MG63 (cell line): ENCODE results near the gene MYBPHL. TPM values are rescaled to one million over a fixed set of nuclear protein-coding genes. Genes with fewer than 3 reads are reported as not detected.

Source experiments
- total RNA-seq: library from RNA; depleted of rRNA; stranded (reverse); fragments of >200 nt; shearing (Covaris generic); gene quantifications from 2 replicates; pipeline ENCODE4 v1.2.3, GENCODE V29; 2014; ENCODE audit warnings: low replicate concordance; rRNA removed

The MYBPHL gene
- total RNA-seq, 1 experiment from 2014 or later, result not detected

Other genes starting within 250 kb of the MYBPHL start
- 37.6 and 71.7 TPM in 2 replicates for gene TAF13, start 231.0 kb downstream of the MYBPHL start, total RNA-seq
- gene TMEM167B, start 216.2 kb downstream of the MYBPHL start, total RNA-seq, result 43.4 and 61.3 TPM in 2 replicates
- gene ELAPOR1, start 192.9 kb downstream of the MYBPHL start, total RNA-seq, result 0.20 TPM in 1 of 2 replicates, not detected in the other
- gene SARS1, start 93.1 kb downstream of the MYBPHL start, total RNA-seq, result 751 and 778 TPM in 2 replicates
- gene CELSR2, start 57.5 kb downstream of the MYBPHL start, total RNA-seq, result 0.76 and 1.2 TPM in 2 replicates
- gene PSRC1, start 23.9 kb downstream of the MYBPHL start, total RNA-seq, result 38.5 and 67.0 TPM in 2 replicates
- 0.07 and 0.46 TPM in 2 replicates for gene SORT1, start 90.9 kb upstream of the MYBPHL start, total RNA-seq
- 304 and 1,327 TPM in 2 replicates for gene PSMA5, start 119.4 kb upstream of the MYBPHL start, total RNA-seq
- gene SYPL2, start 159.5 kb upstream of the MYBPHL start, total RNA-seq, result 0.46 TPM in 1 of 2 replicates, not detected in the other
- 3.9 and 10.4 TPM in 2 replicates for gene ATXN7L2, start 176.9 kb upstream of the MYBPHL start, total RNA-seq
- 2.2 and 6.7 TPM in 2 replicates for gene CYB561D1, start 187.1 kb upstream of the MYBPHL start, total RNA-seq
- 0.20 and 1.3 TPM in 2 replicates for gene AMIGO1, start 202.7 kb upstream of the MYBPHL start, total RNA-seq
- not detected in 2 replicates for gene GPR61, start 232.9 kb upstream of the MYBPHL start, total RNA-seq
- gene GNAI3, start 241.6 kb upstream of the MYBPHL start, total RNA-seq, result 17.0 and 20.1 TPM in 2 replicates